ENCODE measurements around the gene MTCL1.

- TF ChIP-seq POLR2A (IDR thresholded peaks at IDR 0.05): no peak
- no peak for TF ChIP-seq CTCF (IDR thresholded peaks at IDR 0.05)
- no peak for TF ChIP-seq POLR2AphosphoS5 (IDR thresholded peaks at IDR 0.05)
Observed at GRCh38 chr18:8701546-8702118, 3.7 kb upstream of the MTCL1 start.
